ENCODE data around the gene POMT2.
A peak's percentile ranks its signal among the peaks of the same experiment; 100 is the strongest.
"Not testable (repeated sequence)": the region's sequence is repeated elsewhere in the genome, so short reads cannot be mapped to it uniquely, and the experiment has no call there.

The POMT2 gene, protein sequence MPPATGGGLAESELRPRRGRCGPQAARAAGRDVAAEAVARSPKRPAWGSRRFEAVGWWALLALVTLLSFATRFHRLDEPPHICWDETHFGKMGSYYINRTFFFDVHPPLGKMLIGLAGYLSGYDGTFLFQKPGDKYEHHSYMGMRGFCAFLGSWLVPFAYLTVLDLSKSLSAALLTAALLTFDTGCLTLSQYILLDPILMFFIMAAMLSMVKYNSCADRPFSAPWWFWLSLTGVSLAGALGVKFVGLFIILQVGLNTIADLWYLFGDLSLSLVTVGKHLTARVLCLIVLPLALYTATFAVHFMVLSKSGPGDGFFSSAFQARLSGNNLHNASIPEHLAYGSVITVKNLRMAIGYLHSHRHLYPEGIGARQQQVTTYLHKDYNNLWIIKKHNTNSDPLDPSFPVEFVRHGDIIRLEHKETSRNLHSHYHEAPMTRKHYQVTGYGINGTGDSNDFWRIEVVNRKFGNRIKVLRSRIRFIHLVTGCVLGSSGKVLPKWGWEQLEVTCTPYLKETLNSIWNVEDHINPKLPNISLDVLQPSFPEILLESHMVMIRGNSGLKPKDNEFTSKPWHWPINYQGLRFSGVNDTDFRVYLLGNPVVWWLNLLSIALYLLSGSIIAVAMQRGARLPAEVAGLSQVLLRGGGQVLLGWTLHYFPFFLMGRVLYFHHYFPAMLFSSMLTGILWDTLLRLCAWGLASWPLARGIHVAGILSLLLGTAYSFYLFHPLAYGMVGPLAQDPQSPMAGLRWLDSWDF

DNA sequence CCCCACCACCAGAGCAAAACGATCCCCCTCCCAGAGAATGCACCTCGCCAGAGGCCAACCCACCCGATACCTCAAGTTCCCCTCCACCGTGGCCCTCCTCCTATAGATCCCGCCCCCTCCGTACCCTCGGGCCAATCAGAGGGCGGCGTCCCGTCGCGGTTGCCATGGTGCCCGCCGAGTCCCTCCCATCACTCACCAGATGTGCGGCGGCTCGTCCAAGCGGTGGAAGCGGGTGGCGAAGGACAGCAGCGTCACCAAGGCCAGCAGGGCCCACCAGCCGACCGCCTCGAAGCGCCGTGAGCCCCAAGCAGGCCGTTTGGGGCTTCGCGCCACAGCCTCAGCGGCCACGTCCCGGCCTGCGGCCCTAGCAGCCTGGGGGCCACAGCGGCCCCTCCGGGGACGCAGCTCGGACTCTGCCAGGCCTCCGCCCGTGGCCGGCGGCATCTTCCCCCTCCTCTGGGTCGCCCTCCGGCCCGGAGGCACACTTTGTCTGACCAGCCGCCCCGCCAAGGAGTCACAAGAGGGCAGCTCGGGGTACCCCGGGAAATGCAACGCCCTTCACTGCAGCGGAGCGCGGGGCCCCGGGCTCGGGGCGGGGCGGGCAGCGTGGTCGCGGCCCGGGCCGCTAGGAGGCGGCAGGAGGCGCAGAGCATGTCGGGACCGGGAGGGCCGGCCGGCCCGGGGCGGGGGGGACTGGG is at the start of gene POMT2:
Gene POMT2, minus strand, starts transcription at position 646 of the 698 bp plus-strand sequence. Its CDS starts 202 bp downstream, at position 444.
- peak; percentile 88 for DNase-seq (ENCODE audit: low read depth)

DNA sequence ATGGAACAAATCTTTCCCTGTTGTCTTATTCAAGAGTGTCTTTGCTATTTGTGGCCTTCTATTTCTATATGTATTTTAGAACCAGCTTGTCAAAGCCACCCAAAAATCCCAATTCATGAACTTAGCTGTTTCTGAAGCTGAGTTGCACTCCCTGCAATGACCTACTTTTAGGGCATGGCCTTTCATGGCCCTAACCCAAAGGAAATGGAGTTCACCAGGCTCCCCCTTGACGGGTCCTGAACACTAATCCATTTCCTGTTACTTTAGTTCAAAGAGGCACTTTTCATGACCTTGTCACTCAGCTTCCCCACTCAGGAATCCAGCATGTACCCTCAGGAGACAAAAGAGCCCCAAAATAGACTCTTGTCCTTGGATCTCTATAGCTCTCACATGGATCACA is 48.6 kb upstream of the POMT2 start:
- DNase-seq (ENCODE audit: low read depth) = no peak

DNA sequence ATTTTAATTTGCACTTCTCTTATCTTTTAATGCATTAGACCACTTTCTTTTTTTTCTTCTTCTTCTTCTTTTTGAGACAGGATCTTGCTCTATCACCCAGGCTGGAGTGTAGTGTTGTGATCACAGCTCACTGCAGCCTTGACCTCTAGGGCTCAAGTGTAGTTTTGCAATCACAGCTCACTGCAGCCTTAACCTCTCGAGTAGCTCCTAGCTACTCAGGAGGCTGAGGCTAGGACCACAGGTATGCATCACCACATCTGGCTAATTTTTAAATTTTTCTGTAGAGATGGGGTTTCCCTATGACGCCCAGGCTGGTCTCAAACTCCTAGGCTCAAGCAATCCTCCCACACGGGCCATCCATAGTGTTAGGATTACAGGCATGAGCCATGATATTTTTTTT is 43.5 kb upstream of the POMT2 start:
- DNase-seq (ENCODE audit: low read depth) = no peak

DNA sequence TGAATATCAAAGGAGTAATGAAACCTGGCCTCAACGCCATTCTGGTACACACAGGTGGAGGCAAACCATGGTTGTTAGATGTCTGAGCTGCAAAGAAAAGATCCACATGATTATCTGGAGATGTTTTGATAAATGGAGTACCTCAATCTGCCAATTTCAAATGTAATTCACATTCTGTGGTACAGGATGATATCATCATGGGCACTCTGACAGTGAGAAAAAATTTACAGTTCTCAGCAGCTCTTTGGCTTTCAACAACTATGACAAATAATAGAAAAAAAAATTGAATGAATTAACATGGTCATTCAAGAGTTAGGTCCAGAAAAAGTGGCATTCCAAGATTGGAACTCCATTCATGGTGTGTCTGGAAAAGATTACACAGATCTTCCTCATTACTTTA is 38.9 kb upstream of the POMT2 start:
- DNase-seq (ENCODE audit: low read depth) = no peak

GRCh38 chr14:77356899-77357298 is 36.2 kb upstream of the POMT2 start:
- no peak for DNase-seq (ENCODE audit: low read depth)

- no peak for DNase-seq (ENCODE audit: low read depth)
These were observed 35.1 kb upstream of the POMT2 start for GRCh38 chr14:77355811-77356210.

DNA sequence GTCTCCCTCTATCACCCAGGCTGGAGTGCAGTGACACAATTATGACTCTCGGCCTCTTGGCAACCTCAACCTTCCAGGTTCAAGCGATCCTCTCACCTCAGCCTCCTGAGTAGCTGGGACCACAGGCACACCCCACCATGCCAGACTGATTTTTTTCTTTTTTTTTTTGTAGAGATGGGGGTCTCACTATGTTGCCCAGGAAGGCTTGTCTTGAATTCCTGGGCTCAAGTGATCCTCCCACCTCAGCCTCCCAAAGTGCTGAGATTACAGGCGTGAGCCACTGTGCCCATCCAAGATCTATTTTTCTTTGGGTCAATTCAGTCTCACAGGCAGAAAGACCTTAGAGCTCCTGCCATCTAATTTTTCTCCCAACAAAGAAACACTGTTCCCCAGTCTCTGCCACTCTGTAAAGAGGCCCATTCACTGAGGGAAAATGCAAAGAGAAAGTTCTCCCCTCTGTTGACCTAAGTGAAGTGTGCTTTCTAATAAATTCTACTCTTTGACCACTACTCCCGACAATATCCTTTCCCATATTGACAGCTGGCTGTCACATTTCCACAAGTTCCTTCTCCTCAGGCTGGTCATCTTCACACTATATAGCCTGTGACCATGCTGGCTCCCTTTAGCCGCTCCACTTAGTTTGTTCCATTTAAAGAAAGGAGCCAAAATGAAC is 32.9 kb upstream of the POMT2 start:
- no peak for DNase-seq (ENCODE audit: low read depth)

GRCh38 chr14:77347751-77348150 is 27.1 kb upstream of the POMT2 start:
- no peak for DNase-seq (ENCODE audit: low read depth)

GRCh38 chr14:77346495-77346894 is 25.8 kb upstream of the POMT2 start:
- no peak for DNase-seq (ENCODE audit: low read depth)

DNA sequence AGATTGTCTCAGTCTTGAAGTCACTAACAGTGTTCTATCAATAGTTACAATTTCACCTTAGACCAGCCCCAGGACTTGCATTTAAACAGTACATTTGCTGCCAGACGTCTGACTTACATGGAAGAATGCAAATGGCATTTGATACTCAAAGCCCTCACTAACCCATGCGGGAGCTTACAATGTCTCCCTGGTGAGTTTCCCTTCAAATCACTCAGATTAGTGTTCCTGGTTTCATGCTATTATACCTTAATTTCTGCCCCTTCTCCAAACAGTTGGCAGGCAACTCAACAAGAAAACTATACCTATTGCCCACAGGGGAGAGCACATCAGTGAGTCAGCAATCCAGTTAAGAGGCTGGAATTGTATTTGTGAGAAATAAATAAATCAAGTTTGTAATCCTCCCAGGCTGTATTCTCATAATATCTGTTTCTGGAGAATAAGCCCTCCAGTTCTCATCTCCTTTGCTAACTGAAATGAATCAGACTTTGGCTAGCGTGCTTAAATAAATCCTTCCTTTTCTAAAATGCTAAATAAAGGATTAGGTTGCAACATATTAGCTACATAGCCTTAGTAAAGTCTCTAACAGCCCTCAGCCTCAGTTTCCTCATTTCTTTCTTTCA is 23.8 kb upstream of the POMT2 start:
- DNase-seq (ENCODE audit: low read depth) = no peak

DNA sequence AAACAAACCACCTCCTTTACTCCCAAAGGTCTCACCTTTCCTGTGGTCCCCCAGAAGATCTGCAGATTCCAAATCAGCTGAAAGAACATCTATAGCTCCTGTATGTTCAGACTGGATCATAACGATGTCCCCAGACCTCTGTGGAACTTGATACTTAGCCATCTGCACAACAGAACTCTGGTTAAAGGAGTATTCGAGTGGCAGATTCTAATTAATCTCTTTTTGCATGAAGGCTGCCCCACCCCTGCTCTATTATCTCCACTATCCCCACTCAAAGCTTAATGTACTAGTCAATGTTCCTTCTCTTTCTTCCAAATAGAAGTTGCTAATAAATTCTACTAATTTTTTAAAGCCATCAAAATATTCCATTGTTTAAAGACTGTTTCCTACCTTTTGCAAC is 23.0 kb upstream of the POMT2 start:
- DNase-seq (ENCODE audit: low read depth) = no peak

DNA sequence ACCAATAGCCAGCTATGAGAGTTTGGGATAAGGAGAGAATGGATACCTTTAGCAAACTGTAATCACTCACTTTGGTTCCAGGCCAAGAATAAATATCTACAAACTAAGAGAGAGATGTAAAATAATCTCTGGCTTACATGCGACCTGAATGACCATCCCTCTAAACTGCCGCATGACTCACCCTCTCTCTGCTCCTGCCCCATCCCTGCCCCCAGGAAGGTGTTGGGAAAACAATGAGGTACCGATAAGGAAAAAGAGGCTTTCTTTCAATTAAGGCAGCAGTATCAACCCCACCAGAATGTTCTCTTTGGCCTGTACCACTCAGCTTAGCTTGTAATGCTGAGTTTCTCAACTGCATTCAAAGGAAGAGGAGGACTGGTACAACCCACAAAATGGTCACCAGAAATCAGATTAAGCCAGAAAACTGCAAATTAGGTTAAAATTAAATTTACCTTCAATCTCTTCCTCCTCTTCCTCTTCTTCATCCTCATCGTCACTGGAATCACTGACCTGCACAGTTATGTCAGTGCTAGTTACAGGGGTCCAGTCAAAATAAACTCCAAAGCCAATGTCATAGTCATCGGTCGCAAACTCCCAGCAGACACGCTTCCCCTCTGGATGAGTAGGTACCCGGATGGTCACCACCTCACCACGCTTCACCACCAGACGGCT is 22.2 kb upstream of the POMT2 start:
- DNase-seq (ENCODE audit: low read depth) = no peak

DNA sequence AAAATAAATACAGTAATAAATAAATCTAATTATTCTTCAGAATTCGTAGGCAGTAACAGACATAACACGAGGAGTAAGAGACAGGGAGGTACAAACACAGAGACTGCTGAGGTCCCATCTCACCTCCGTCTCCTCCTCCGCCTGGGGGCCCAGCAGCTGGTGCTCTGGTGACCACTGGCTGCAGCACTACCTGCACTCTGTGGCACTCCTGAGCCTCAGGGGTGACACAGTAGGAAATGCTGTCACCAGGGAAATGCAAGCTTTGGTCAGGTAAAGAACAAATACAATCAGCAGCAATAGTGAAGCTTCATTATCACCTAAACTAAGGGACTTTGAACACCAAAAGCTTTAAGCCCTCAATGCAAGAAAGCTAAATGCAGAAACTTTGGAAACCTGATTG is 19.7 kb upstream of the POMT2 start:
- no peak for DNase-seq (ENCODE audit: low read depth)

GRCh38 chr14:77339407-77339806 is 18.7 kb upstream of the POMT2 start:
- DNase-seq (ENCODE audit: low read depth) = no peak

GRCh38 chr14:77338302-77338701 is 17.6 kb upstream of the POMT2 start:
- DNase-seq (ENCODE audit: low read depth) = no peak

DNA sequence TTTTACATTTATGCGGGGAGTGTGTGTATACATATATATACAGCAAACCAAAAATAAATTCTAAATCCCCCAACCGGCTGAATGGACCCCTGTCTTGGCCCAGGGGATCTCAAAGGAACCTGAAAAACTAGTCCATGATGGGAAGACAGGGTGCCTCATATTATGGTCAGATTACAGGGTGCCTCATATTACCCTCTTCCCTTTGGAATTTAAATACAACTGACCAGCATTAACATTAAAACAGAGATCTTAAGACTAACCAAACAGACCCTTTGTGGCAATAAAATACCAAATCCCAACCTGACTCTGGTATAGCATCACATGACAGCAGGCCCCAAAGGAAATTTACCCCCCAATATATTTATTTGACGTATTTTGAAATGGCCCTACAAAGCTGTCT is 17.2 kb upstream of the POMT2 start:
- DNase-seq (ENCODE audit: low read depth) = no peak

DNA sequence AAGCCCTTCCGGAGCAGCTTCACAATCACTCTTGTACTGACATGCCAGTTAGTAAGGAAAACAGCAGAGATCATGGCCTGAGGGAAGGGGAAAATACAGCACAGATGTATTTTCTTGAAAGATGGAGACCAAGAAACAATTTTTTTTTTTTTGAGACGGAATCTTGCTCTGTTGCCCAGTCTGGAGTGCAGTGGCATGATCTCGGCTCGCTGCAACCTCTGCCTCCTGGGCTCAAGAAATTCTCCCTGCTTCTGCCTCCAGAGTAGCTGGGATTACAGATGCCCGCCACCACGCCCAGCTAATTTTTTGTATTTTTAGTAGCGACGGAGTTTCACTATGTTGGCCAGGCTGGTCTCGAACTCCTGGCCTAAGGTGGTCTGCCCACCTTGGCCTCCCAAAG is 16.6 kb upstream of the POMT2 start:
- not testable (repeated sequence) for DNase-seq (ENCODE audit: low read depth)

GRCh38 chr14:77335576-77335975 is 14.9 kb upstream of the POMT2 start:
- DNase-seq (ENCODE audit: low read depth) = no peak

- no peak for DNase-seq (ENCODE audit: low read depth)
These were observed 9.2 kb upstream of the POMT2 start for GRCh38 chr14:77329872-77330271.

DNA sequence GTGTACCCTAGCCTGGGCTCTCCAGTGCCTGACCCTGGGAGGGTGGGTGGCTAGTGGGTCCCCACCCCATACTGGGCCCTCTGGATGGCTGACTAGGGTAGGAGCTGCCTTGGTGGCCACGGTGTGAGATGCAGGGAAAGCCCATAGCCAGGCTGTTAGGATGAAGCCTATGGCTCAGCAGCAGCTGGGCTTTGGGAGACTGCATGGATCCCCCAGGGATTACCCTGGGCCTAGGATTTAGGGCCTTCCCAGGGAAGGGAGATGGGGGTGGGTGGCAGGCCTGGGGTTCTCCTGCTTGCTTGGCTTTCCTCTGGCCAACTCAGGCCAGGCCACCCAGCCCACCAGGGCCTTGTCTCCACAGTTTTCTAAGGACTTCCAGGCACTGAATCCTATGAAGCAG is 6.4 kb upstream of the POMT2 start:
- no peak for DNase-seq (ENCODE audit: low read depth)

DNA sequence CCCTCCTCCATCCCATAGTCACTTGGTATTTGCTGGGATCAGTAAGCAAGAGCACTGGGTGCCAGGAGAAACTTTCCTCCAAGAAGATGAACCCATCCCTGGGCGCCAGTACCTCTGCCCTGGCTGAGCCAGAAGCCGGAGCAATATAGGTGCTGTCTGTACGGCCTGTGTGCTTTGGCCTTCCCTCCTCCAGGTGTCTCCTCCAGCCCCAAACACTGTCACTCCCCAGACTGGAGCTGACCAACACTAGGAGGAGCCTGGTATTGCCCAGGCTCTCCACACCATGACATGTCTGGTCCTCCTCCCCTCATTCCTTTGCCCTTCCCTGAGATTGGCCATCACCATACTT is 5.0 kb upstream of the POMT2 start:
- no peak for DNase-seq (ENCODE audit: low read depth)

Data from activated T-cell treated with anti-CD3 and anti-CD28 coated beads for 48 hours (primary cell).